HG03571 (cell line): Measurements from ENCODE around the gene CGNL1.
A peak's percentile ranks its signal among the peaks of the same experiment; 100 is the strongest.

Experiments
- ATAC-seq: cut with Tn5 transposase; IDR thresholded peaks from one replicate; pipeline ENCODE4 v1.9.1; 2021; ENCODE audit not compliant: unreplicated experiment

Gene CGNL1

GRCh38 chr15:57455929-57456328 is 79.6 kb downstream of the CGNL1 start:
- ATAC-seq, result no peak

- ATAC-seq, result no peak
These were observed 80.3 kb downstream of the CGNL1 start for GRCh38 chr15:57456559-57456958.

GRCh38 chr15:57457726-57458125 is 81.4 kb downstream of the CGNL1 start:
- no peak for ATAC-seq

- no peak for ATAC-seq
These were observed 82.1 kb downstream of the CGNL1 start for GRCh38 chr15:57458356-57458781.

- no peak for ATAC-seq
These were observed 84.0 kb downstream of the CGNL1 start for GRCh38 chr15:57460208-57460816.

GRCh38 chr15:57461541-57461940 is 85.2 kb downstream of the CGNL1 start:
- ATAC-seq, result no peak

GRCh38 chr15:57462381-57462780 is 86.1 kb downstream of the CGNL1 start:
- ATAC-seq, result no peak

GRCh38 chr15:57463360-57463759 is 87.1 kb downstream of the CGNL1 start:
- no peak for ATAC-seq

- no peak for ATAC-seq
These were observed 88.2 kb downstream of the CGNL1 start for GRCh38 chr15:57464480-57464879.

- ATAC-seq, result no peak
These were observed 92.2 kb downstream of the CGNL1 start for GRCh38 chr15:57468486-57468885.

GRCh38 chr15:57470543-57470942 is 94.2 kb downstream of the CGNL1 start:
- no peak for ATAC-seq

- no peak for ATAC-seq
These were observed 96.6 kb downstream of the CGNL1 start for GRCh38 chr15:57472861-57473260.

GRCh38 chr15:57476533-57476975 is 100.2 kb downstream of the CGNL1 start:
- ATAC-seq, result no peak

- no peak for ATAC-seq
These were observed 101.6 kb downstream of the CGNL1 start for GRCh38 chr15:57477736-57478522.

GRCh38 chr15:57479005-57479404 is 102.7 kb downstream of the CGNL1 start:
- no peak for ATAC-seq

- no peak for ATAC-seq
These were observed 104.9 kb downstream of the CGNL1 start for GRCh38 chr15:57481038-57481705.

- no peak for ATAC-seq
These were observed 109.6 kb downstream of the CGNL1 start for GRCh38 chr15:57485869-57486268.

- no peak for ATAC-seq
These were observed 110.5 kb downstream of the CGNL1 start for GRCh38 chr15:57486833-57487232.

GRCh38 chr15:57489122-57489521 is 112.8 kb downstream of the CGNL1 start:
- ATAC-seq, result no peak

GRCh38 chr15:57493351-57493750 is 117.0 kb downstream of the CGNL1 start:
- no peak for ATAC-seq

- ATAC-seq, result no peak
These were observed 118.3 kb downstream of the CGNL1 start for GRCh38 chr15:57494581-57494980.

GRCh38 chr15:57495041-57495440 is 118.7 kb downstream of the CGNL1 start:
- peak; percentile 42 for ATAC-seq
